Stimulated activated CD4-positive, alpha-beta T cell treated with anti-CD3 and anti-CD28 coated beads, TNF-alpha, amount 100 ng/mL, for 48 hours (primary cell): ENCODE data around the gene IFFO2.

Source experiments
- DNase-seq, 3 donors: peaks; one replicate each; pipeline ENCODE4 v3.0.0-alpha.2; 2020; ENCODE audit warnings: low read depth in 3 of 3

Gene IFFO2

GRCh38 chr1:18936814-18937481 lies 19.5 kb downstream of the IFFO2 start:
- DNase-seq: no peak

- no peak for DNase-seq
These were observed 20.0 kb downstream of the IFFO2 start for GRCh38 chr1:18936471-18936813.

GRCh38 chr1:18934205-18935000 lies 22.1 kb downstream of the IFFO2 start:
- DNase-seq: no peak

GRCh38 chr1:18932879-18933278 lies 23.6 kb downstream of the IFFO2 start:
- no peak for DNase-seq

GRCh38 chr1:18932387-18932786 lies 24.1 kb downstream of the IFFO2 start:
- no peak for DNase-seq

- no peak for DNase-seq
These were observed 24.7 kb downstream of the IFFO2 start for GRCh38 chr1:18931730-18932129.

- DNase-seq: no peak
These were observed 26.8 kb downstream of the IFFO2 start for GRCh38 chr1:18929686-18930085.

GRCh38 chr1:18928985-18929384 lies 27.5 kb downstream of the IFFO2 start:
- no peak for DNase-seq

- DNase-seq: no peak
These were observed 28.1 kb downstream of the IFFO2 start for GRCh38 chr1:18928406-18928805.

- DNase-seq: no peak
These were observed 28.7 kb downstream of the IFFO2 start for GRCh38 chr1:18927654-18928272.

GRCh38 chr1:18927082-18927653 lies 29.3 kb downstream of the IFFO2 start:
- no peak for DNase-seq

- peak; percentile 70 to 85 (median 84) for DNase-seq
These were observed 30.0 kb downstream of the IFFO2 start for GRCh38 chr1:18926315-18927081.

GRCh38 chr1:18925279-18925678 lies 31.2 kb downstream of the IFFO2 start:
- no peak for DNase-seq

GRCh38 chr1:18924221-18924691 lies 32.2 kb downstream of the IFFO2 start:
- no peak for DNase-seq

GRCh38 chr1:18923756-18924211 lies 32.7 kb downstream of the IFFO2 start:
- no peak for DNase-seq

GRCh38 chr1:18922848-18923755 lies 33.4 kb downstream of the IFFO2 start:
- no peak for DNase-seq

GRCh38 chr1:18922319-18922726 lies 34.2 kb downstream of the IFFO2 start:
- no peak for DNase-seq

GRCh38 chr1:18921516-18922251 lies 34.8 kb downstream of the IFFO2 start:
- DNase-seq: no peak

GRCh38 chr1:18920931-18921330 lies 35.5 kb downstream of the IFFO2 start:
- DNase-seq: no peak

- no peak for DNase-seq
These were observed 36.5 kb downstream of the IFFO2 start for GRCh38 chr1:18919956-18920355.
